ENCODE data around the gene MAP3K12. TPM values are rescaled to one million over a fixed set of nuclear protein-coding genes. Genes with fewer than 3 reads are reported as not detected.

MAP3K12 gene
- total and polyA plus RNA-seq, 2 of the 8 experiments (the other 6 are each of a cell fraction or from before 2014, with no cell fraction given), result 23.4 to 42.7 TPM

GRCh38 chr12:53507603-53507885, 8.3 kb upstream of the MAP3K12 start (continued):
- TF ChIP-seq CHD7 (IDR thresholded peaks at IDR 0.05; ENCODE audit: insufficient replicate concordance, low read length) (no peak), RAD21 (IDR thresholded peaks at IDR 0.05 in 1 of 2, conservative IDR thresholded peaks at IDR 0.05 in 1 of 2; ENCODE audit: low read depth in 2 of 2, low read length in 2 of 2) (no peak)
